Smooth muscle cell (in vitro differentiated cells): ENCODE measurements around the gene PLCB1. TPM values are rescaled to one million over a fixed set of nuclear protein-coding genes. Genes with fewer than 3 reads are reported as not detected.
"Not testable (repeated sequence)": the region's sequence is repeated elsewhere in the genome, so short reads cannot be mapped to it uniquely, and the experiment has no call there.

Experiments
- DNase-seq: peaks from one replicate; lab custom pipeline; 2025; ENCODE audit not compliant: unreplicated experiment; lab: John Stamatoyannopoulos, UW
- H2AFZ ChIP-seq: fragments of 200-600 bp; sonication (generic); 2 replicates; pipeline ENCODE4 v1.6.0; 2016; ENCODE audit warnings: antibody characterized with exemption, low read depth, mild to moderate bottlenecking
- H3F3A ChIP-seq: fragments of 200-600 bp; sonication (generic); 2 replicates; pipeline ENCODE4 v1.6.0; 2017; ENCODE audit warnings: antibody characterized with exemption, low read depth
- H3K27ac ChIP-seq: fragments of 200-600 bp; sonication (generic); 2 replicates; pipeline ENCODE4 v1.5.1; 2016; ENCODE audit warnings: low read depth, mild to moderate bottlenecking
- H3K27me3 ChIP-seq: fragments of 200-600 bp; sonication (generic); 2 replicates; pipeline ENCODE4 v1.6.1; 2016; ENCODE audit warnings: low read depth, mild to moderate bottlenecking
- H3K36me3 ChIP-seq: fragments of 200-600 bp; sonication (generic); 2 replicates; pipeline ENCODE4 v1.5.1; 2016; ENCODE audit warnings: low read depth
- H3K4me1 ChIP-seq: fragments of 200-600 bp; sonication (generic); 2 replicates; pipeline ENCODE4 v1.5.1; 2016; ENCODE audit warnings: low read depth
- H3K4me2 ChIP-seq: fragments of 200-600 bp; sonication (generic); 2 replicates; pipeline ENCODE4 v1.6.0; 2016; ENCODE audit warnings: mild to moderate bottlenecking
- H3K4me3 ChIP-seq: fragments of 200-600 bp; sonication (generic); 2 replicates; pipeline ENCODE4 v1.5.1; 2016; ENCODE audit warnings: mild to moderate bottlenecking
- H3K79me2 ChIP-seq: fragments of 200-600 bp; sonication (generic); 2 replicates; pipeline ENCODE4 v1.6.0; 2016; ENCODE audit warnings: low read depth, mild to moderate bottlenecking
- H3K9ac ChIP-seq: fragments of 200-600 bp; sonication (generic); 2 replicates; pipeline ENCODE4 v1.6.0; 2016; ENCODE audit warnings: low read depth
- H3K9me3 ChIP-seq: fragments of 200-600 bp; sonication (generic); replicated peaks from 2 replicates; pipeline ENCODE4 v1.5.1; 2016; ENCODE audit warnings: low read depth
- H4K20me1 ChIP-seq: fragments of 200-600 bp; sonication (generic); 2 replicates; pipeline ENCODE4 v1.6.0; 2016; ENCODE audit warnings: low read depth
- WGBS: methylation state at CpG from one replicate; pipeline ENCODE4 v1.1.7; 2016; ENCODE audit warnings: low lambda C conversion rate; 5-methylcytosine and 5-hydroxymethylcytosine counted together
- polyA plus RNA-seq: library from polyadenylated mRNA; unstranded; fragments of >200 nt; fragmentation: Nextera tagmentation; extraction: Ambion mirVana; gene quantifications from 2 replicates; pipeline ENCODE4 v1.2.1, GENCODE V29; 2016
- total RNA-seq: library from RNA; depleted of rRNA; stranded (reverse); fragments of >200 nt; gene quantifications from 2 replicates; pipeline ENCODE4 v1.2.3, GENCODE V29; 2014
- TF ChIP-seq, protein P1 (sequence below): fragments of 200-600 bp; sonication (generic); IDR thresholded peaks from 2 replicates; pipeline ENCODE4 v1.5.1; 2017; ENCODE audit warnings: borderline replicate concordance, mild to moderate bottlenecking, antibody characterized with exemption; ENCODE audit not compliant: insufficient read depth, poor library complexity, severe bottlenecking

Gene PLCB1
- total and polyA plus RNA-seq, 2 experiments from 2014 or later: 4.7 to 25.3 TPM

DNA sequence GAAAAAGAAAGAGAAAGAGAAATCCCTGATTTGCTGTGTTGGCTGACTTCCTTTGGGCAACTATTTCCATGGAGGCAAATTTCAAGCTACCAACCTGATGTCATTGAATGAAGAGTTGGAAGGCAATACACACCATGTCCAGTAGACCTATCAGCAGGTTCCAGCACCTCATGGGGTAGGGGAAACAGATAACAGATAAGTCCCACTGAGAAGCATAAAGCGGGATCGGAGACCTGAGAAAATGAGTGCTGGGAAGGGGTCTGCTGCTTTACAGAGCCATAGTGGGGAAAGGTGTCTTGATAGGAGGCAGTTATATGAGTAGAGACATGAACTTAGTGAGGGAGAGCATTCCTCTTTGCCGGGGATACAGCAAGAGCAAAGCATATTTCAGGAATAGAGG is 244.9 kb downstream of the PLCB1 start:
- TF ChIP-seq, protein P1, sequence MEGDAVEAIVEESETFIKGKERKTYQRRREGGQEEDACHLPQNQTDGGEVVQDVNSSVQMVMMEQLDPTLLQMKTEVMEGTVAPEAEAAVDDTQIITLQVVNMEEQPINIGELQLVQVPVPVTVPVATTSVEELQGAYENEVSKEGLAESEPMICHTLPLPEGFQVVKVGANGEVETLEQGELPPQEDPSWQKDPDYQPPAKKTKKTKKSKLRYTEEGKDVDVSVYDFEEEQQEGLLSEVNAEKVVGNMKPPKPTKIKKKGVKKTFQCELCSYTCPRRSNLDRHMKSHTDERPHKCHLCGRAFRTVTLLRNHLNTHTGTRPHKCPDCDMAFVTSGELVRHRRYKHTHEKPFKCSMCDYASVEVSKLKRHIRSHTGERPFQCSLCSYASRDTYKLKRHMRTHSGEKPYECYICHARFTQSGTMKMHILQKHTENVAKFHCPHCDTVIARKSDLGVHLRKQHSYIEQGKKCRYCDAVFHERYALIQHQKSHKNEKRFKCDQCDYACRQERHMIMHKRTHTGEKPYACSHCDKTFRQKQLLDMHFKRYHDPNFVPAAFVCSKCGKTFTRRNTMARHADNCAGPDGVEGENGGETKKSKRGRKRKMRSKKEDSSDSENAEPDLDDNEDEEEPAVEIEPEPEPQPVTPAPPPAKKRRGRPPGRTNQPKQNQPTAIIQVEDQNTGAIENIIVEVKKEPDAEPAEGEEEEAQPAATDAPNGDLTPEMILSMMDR: no peak
- Histone ChIP-seq H3K4me2 (no peak overlapping the region), H4K20me1 (no peaks in the 10 kb centered on the region), H3K9me3 (no peaks in the 10 kb centered on the region), H3K4me1 (peaks cover 9% of the 10 kb centered on the region), H3K9ac (no peak overlapping the region), H2AFZ (no peak overlapping the region), H3K79me2 (no peaks in the 10 kb centered on the region), H3K27me3 (peaks cover 3% of the 10 kb centered on the region), H3K36me3 (no peaks in the 10 kb centered on the region), H3K4me3 (no peak overlapping the region), H3F3A (no peaks in the 10 kb centered on the region), H3K27ac (no peak overlapping the region)
- 95% methylated on average over 3 of the region's 3 CpGs for WGBS
- DNase-seq: no peak

DNA sequence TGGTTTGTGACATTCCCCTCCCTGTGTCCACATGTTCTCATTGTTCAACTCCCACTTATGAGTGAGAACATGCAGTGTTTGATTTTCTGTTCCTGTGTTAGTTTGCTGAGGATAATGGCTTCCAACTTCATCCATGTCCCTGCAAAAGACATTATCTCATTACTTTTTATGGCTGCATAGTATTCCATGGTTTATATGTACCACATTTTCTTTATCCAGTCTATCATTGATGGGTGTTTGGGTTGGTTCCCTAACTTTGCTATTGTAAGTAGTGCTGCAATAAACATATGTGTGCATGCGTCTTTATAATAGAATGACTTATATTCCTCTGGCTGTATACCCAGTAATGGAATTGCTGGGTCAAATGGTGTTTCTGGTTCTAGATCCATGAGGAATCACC is 247.1 kb downstream of the PLCB1 start:
- H3F3A ChIP-seq, H3K36me3 ChIP-seq, H3K9me3 ChIP-seq, H3K9ac ChIP-seq, DNase-seq, H2AFZ ChIP-seq, H3K4me1 ChIP-seq, H4K20me1 ChIP-seq, H3K4me2 ChIP-seq, H3K4me3 ChIP-seq, H3K27ac ChIP-seq, H3K79me2 ChIP-seq, H3K27me3 ChIP-seq: not testable (repeated sequence)
- WGBS: 100% methylated on average over 1 of the region's 1 CpG

DNA sequence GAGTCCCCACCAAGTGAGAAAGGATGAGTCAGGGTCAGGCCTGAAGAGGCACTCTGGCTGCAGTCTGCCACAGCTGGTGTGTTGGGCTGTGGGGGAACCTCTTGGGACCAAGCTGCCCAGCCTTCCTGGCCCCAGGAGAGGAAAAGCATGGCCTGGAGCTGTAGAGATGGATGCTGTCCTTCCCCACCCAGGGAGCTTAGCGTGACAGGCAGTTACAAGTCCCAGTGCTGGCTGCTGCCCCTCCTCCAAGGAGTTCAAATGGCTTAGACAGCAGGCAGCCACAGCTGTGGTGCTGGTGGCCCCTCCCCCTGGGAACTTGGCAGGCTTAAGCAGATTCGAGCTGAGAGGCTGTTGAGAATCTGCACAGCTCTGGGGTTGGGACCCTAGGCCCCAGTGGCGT is 253.2 kb downstream of the PLCB1 start:
- Histone ChIP-seq H3K4me3 (no peak overlapping the region), H3K9me3 (no peaks in the 10 kb centered on the region), H4K20me1 (no peaks in the 10 kb centered on the region), H3F3A (no peaks in the 10 kb centered on the region), H3K4me1 (peaks cover 13% of the 10 kb centered on the region), H2AFZ (no peak overlapping the region), H3K9ac (no peak overlapping the region), H3K27me3 (no peaks in the 10 kb centered on the region), H3K36me3 (no peaks in the 10 kb centered on the region), H3K79me2 (no peaks in the 10 kb centered on the region), H3K4me2 (no peak overlapping the region), H3K27ac (no peak overlapping the region)
- TF ChIP-seq, protein P1: no peak
- WGBS: 38% methylated on average over 3 of the region's 3 CpGs
- DNase-seq: no peak

DNA sequence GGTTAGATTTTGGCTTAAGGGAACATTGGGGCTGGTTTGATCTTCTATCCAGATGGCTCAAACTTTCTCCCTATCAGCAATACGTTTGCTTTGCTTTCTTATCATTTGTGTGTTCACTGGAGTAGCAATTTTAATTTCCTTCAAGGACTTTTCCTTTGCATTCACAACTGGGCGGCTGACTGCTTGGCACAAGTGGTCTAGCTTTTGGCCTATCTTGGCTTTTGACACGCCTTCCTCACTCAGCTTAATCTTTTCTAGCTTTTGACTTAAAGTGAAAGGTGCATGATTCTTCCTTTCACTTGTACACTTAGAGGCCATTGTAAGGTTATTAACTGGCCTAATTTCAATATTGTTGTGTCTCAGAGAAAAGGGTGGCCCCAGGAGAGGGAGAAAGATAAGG is 254.9 kb downstream of the PLCB1 start:
- Histone ChIP-seq H3K79me2 (no peaks in the 10 kb centered on the region), H3K4me3 (no peak overlapping the region), H4K20me1 (no peaks in the 10 kb centered on the region), H3K27me3 (no peaks in the 10 kb centered on the region), H3F3A (no peaks in the 10 kb centered on the region), H3K4me1 (peaks cover 15% of the 10 kb centered on the region), H3K9me3 (no peaks in the 10 kb centered on the region), H2AFZ (no peak overlapping the region), H3K4me2 (no peak overlapping the region), H3K9ac (no peak overlapping the region), H3K36me3 (no peaks in the 10 kb centered on the region), H3K27ac (no peak overlapping the region)
- no peak for DNase-seq
- 84% methylated on average over 3 of the region's 3 CpGs for WGBS
- TF ChIP-seq, protein P1: no peak
